ENCODE data around the gene RNF151.

The RNF151 gene

GRCh38 chr16:1980030-1980769 lies 13.5 kb downstream of the RNF151 start:
- peak; percentile 43 to 59 for DNase-seq (ENCODE audit: low read depth in 1 of 2, low spot score in 1 of 2)
- no peak for TF ChIP-seq JUND (IDR thresholded peaks at IDR 0.05; ENCODE audit: low read depth)
- in situ Hi-C loops (cut with HindIII; ENCODE audit: low pct_unique_long_range_greater_than_20kb, low sequenced_read_pairs), result no loop called here

GRCh38 chr16:1980770-1981087 lies 14.1 kb downstream of the RNF151 start:
- no peak for DNase-seq (ENCODE audit: low read depth in 1 of 2, low spot score in 1 of 2)
- no peak for TF ChIP-seq JUND (IDR thresholded peaks at IDR 0.05; ENCODE audit: low read depth)
- in situ Hi-C loops (cut with HindIII; ENCODE audit: low pct_unique_long_range_greater_than_20kb, low sequenced_read_pairs), result no loop called here

DNA sequence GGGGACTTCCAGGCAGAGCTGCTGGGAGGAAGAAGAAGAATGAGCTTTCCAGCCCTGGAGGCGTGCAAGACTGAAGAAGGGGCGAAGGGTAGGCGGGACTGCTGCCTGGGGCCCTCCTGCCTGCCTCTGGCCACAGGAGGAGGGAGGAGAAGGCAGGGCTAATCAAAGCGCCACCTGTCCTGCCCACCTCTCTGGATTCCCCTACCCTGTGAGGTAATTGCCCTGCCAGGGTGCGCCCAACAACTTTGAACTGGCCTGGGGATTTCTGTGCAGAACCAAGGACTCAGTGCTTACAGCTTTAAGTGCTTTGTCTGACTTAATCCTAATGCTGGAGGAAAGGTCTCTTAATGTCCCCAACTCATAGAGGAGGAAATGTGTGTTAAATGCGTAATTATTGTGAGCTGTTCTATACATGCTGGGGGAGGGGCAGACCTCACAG lies 14.8 kb downstream of the RNF151 start, which contains the start of gene NOXO1:
Gene NOXO1 (minus strand): TSS at position 72 of the 439 bp plus-strand sequence. CDS start 290 bp downstream, outside the sequence.
- TF ChIP-seq JUND (IDR thresholded peaks at IDR 0.05; ENCODE audit: low read depth), result no peak
- in situ Hi-C loops (cut with HindIII; ENCODE audit: low pct_unique_long_range_greater_than_20kb, low sequenced_read_pairs), result no loop called here
- DNase-seq (ENCODE audit: low read depth in 1 of 2, low spot score in 1 of 2), result no peak

DNA sequence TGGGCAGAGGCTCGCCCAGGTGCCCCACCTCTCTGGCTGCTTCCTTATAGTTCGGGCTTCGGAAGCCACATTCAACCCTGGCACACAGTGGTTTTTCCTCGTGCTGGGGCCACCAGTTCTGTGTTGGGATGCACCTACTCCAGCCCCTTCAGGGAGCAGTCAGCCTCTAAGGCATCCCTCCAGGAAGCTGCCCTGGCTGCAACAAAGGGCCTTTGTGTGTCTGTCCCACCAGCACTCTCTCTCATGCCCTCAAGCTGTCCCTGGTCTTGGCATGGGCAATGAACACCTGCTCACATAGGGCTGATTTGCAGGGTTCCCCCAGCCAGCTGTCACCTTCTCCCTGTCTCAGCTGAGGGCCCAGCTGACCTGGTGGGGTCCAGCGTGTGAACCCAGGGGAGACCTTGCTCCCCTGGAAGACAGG lies 15.4 kb downstream of the RNF151 start:
- DNase-seq (ENCODE audit: low read depth in 1 of 2, low spot score in 1 of 2), result peak in 1 of 2 experiments; percentile 46
- no peak for TF ChIP-seq JUND (IDR thresholded peaks at IDR 0.05; ENCODE audit: low read depth)
- in situ Hi-C loops (cut with HindIII; ENCODE audit: low pct_unique_long_range_greater_than_20kb, low sequenced_read_pairs), result no loop called here

- in situ Hi-C loops (cut with HindIII; ENCODE audit: low pct_unique_long_range_greater_than_20kb, low sequenced_read_pairs), result no loop called here
- no peak for TF ChIP-seq JUND (IDR thresholded peaks at IDR 0.05; ENCODE audit: low read depth)
- no peak for DNase-seq (ENCODE audit: low read depth in 1 of 2, low spot score in 1 of 2)
Observed at GRCh38 chr16:1982991-1983543, 16.4 kb downstream of the RNF151 start.

- in situ Hi-C loops (cut with HindIII; ENCODE audit: low pct_unique_long_range_greater_than_20kb, low sequenced_read_pairs), result no loop called here
- no peak for TF ChIP-seq JUND (IDR thresholded peaks at IDR 0.05; ENCODE audit: low read depth)
Observed at GRCh38 chr16:1983544-1984346, 17.1 kb downstream of the RNF151 start, which contains the start of gene GFER. Gene GFER, plus strand, starts transcription at chr16:1984193. Its CDS starts 26 bp downstream, at chr16:1984219.

DNA sequence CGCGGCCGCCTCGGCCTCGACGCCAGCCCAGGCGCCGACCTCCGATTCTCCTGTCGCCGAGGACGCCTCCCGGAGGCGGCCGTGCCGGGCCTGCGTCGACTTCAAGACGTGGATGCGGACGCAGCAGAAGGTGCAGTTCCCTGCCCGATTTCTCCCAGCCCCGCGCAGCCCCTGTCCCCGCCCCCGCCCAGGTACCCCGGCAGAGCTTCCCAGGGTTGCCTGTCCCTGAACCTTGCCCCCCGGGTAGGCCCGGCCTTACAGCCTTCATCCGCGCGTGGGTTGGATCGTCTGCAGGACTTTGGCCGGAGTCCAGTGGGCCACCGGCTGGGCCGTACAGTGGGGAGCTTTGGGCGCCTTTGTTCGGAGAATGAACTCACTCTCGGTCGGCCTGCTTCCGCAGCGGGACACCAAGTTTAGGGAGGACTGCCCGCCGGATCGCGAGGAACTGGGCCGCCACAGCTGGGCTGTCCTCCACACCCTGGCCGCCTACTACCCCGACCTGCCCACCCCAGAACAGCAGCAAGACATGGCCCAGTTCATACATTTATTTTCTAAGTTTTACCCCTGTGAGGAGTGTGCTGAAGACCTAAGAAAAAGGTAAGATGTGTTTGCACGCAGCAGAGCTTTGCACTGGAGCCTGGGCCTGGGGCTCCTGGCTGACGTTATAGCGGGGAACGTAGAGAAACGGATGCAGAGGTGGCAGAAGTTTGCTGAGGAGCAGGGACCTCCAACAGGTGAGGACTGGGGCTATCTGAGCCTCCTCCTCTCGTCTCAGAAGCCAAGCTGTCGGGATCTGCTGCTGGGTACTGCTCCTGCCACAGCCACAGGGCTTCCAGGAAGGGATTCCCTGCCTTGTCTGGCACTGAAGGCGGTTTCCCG lies 17.9 kb downstream of the RNF151 start:
- in situ Hi-C loops (cut with HindIII; ENCODE audit: low pct_unique_long_range_greater_than_20kb, low sequenced_read_pairs), result no loop called here
- no peak for DNase-seq (ENCODE audit: low read depth in 1 of 2, low spot score in 1 of 2)
- no peak for TF ChIP-seq JUND (IDR thresholded peaks at IDR 0.05; ENCODE audit: low read depth)

More at GRCh38 chr16:1983544-1984346, 17.1 kb downstream of the RNF151 start, which contains the start of gene GFER:
- peak; percentile 93 to 98 for DNase-seq (ENCODE audit: low read depth in 1 of 2, low spot score in 1 of 2)

DNA sequence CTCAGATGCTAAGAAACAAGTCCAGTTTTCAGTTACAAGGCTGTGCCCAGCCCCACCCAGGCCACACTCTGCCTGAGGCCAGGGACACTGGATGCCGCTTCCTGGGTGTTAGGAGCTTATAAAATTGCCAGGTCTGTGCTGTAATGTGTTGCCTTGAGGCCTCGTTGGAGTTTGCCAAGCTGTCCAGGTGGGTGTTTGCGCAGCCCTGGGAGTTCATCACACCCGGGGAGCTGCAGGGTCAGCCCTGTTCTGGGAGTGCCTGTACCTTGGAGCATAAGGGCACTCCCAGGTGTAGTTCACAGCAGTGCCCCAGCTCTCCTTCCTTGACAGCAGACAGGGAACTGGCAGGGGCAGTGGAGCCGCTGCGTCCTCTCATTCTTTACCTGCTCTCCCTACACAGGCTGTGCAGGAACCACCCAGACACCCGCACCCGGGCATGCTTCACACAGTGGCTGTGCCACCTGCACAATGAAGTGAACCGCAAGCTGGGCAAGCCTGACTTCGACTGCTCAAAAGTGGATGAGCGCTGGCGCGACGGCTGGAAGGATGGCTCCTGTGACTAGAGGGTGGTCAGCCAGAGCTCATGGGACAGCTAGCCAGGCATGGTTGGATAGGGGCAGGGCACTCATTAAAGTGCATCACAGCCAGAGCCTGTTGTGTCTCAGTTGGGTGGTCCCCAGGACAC lies 19.0 kb downstream of the RNF151 start:
- TF ChIP-seq JUND (IDR thresholded peaks at IDR 0.05; ENCODE audit: low read depth), result no peak
- in situ Hi-C loops (cut with HindIII; ENCODE audit: low pct_unique_long_range_greater_than_20kb, low sequenced_read_pairs), result no loop called here
- DNase-seq (ENCODE audit: low read depth in 1 of 2, low spot score in 1 of 2), result peak in 1 of 2 experiments; percentile 28

DNA sequence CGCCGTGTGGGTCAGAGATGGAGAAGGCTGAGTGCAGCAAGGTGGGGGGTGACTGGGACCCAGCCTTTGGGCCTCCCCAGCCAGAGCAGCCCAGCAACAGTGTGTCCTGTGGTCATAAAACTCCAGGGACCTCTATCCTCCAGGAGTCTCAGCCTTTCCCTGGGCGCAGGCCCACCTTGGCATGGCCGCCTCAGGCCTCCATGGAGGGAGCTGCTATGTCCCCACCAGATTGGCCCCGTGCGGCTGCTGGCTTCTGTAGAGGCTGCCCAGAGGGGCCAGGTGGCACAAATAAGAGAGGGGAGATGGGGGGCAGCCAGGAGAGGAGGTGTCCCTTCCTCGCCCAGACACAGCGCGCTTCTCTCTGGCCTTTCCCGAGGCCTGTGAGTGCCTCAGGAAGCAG lies 20.5 kb downstream of the RNF151 start:
- no peak for TF ChIP-seq JUND (IDR thresholded peaks at IDR 0.05; ENCODE audit: low read depth)
- DNase-seq (ENCODE audit: low read depth in 1 of 2, low spot score in 1 of 2), result no peak
- in situ Hi-C loops (cut with HindIII; ENCODE audit: low pct_unique_long_range_greater_than_20kb, low sequenced_read_pairs), result no loop called here

DNA sequence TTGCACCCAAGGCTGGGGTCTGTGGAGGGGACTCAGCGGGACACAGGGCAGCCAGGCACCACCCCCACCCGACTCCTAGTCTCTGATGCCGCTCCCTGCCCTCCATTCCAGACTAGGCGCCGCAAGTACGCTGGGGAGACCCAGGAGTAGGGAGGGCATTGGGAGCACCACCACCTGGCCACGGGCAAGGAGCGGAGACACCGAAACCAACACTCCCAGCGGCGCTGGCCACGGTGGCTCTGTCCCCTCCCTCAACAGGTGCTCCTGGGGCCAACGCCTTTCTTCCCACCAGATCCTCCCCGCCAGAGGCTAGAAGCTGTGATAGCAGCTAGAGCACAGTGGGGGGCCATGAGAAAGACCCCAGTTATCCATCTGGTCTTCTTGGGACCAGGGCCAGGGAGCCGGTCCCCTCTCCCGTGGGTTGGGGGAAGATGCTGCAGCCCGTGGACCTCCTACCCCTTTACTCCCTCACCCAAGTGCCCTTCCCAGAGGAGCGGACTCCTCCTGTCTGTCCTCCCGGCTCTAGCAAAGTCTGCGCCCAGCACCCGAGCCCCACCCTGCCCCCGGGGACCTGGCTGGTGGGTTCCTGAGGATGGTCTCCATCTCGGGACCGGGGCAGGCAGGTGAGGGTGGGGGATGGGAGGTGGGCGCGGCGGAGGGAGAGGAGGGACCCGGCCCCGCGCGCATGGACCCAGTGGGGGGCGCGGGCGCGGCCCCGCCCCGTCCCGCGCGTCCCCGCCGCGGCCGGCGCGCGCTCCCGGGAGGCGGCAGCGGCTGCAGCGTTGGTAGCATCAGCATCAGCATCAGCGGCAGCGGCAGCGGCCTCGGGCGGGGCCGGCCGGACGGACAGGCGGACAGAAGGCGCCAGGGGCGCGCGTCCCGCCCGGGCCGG lies 22.8 kb downstream of the RNF151 start, which contains the start of gene SYNGR3:
Gene SYNGR3 (plus strand): TSS at position 762 of the 892 bp plus-strand sequence. CDS start 133 bp downstream, outside the sequence.
- in situ Hi-C loops (cut with HindIII; ENCODE audit: low pct_unique_long_range_greater_than_20kb, low sequenced_read_pairs), result no loop called here

DNA sequence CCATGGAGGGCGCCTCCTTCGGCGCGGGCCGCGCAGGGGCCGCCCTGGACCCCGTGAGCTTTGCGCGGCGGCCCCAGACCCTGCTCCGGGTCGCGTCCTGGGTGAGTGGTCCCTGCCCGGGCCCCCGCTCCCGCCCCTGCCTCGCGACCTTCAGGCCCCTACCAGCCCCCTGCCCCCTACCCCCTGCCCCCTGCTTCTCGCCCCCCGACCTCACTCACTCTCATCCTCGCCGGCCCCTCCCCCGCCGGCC lies 23.4 kb downstream of the RNF151 start:
- TF ChIP-seq JUND (IDR thresholded peaks at IDR 0.05; ENCODE audit: low read depth), result no peak
- in situ Hi-C loops (cut with HindIII; ENCODE audit: low pct_unique_long_range_greater_than_20kb, low sequenced_read_pairs), result no loop called here
- no peak for DNase-seq (ENCODE audit: low read depth in 1 of 2, low spot score in 1 of 2)

More for the DNA sequence above, 22.8 kb downstream of the RNF151 start, which contains the start of gene SYNGR3:
- TF ChIP-seq JUND (IDR thresholded peaks at IDR 0.05; ENCODE audit: low read depth), result no peak
- no peak for DNase-seq (ENCODE audit: low read depth in 1 of 2, low spot score in 1 of 2)
